Measurements from ENCODE around the gene RBFOX2. TPM values are rescaled to one million over a fixed set of nuclear protein-coding genes. Genes with fewer than 3 reads are reported as not detected.

RBFOX2 gene
- total RNA-seq, 1 experiment from 2014 or later, result 62.2 TPM

- in situ Hi-C loops (cut with HindIII; ENCODE audit: low sequenced_read_pairs), result no loop called here
- no peak for DNase-seq (ENCODE audit: low spot score)
Measured at GRCh38 chr22:35860087-35860733, 168.4 kb downstream of the RBFOX2 start.

GRCh38 chr22:35854334-35854733 lies 174.3 kb downstream of the RBFOX2 start:
- in situ Hi-C loops (cut with HindIII; ENCODE audit: low sequenced_read_pairs), result no loop called here

GRCh38 chr22:35852076-35852475 lies 176.5 kb downstream of the RBFOX2 start:
- in situ Hi-C loops (cut with HindIII; ENCODE audit: low sequenced_read_pairs), result no loop called here

More at GRCh38 chr22:35854334-35854733, 174.3 kb downstream of the RBFOX2 start:
- DNase-seq (ENCODE audit: low spot score), result no peak

GRCh38 chr22:35850831-35851230 lies 177.8 kb downstream of the RBFOX2 start:
- in situ Hi-C loops (cut with HindIII; ENCODE audit: low sequenced_read_pairs), result no loop called here
- no peak for DNase-seq (ENCODE audit: low spot score)

More at GRCh38 chr22:35852076-35852475, 176.5 kb downstream of the RBFOX2 start:
- no peak for DNase-seq (ENCODE audit: low spot score)

GRCh38 chr22:35846804-35847203 lies 181.8 kb downstream of the RBFOX2 start:
- in situ Hi-C loops (cut with HindIII; ENCODE audit: low sequenced_read_pairs), result no loop called here
- no peak for DNase-seq (ENCODE audit: low spot score)

- in situ Hi-C loops (cut with HindIII; ENCODE audit: low sequenced_read_pairs), result no loop called here
- no peak for DNase-seq (ENCODE audit: low spot score)
Measured at GRCh38 chr22:35844886-35845285, 183.7 kb downstream of the RBFOX2 start.

GRCh38 chr22:35842954-35843353 lies 185.7 kb downstream of the RBFOX2 start:
- DNase-seq (ENCODE audit: low spot score), result peak; percentile 69
- in situ Hi-C loops (cut with HindIII; ENCODE audit: low sequenced_read_pairs), result no loop called here

- in situ Hi-C loops (cut with HindIII; ENCODE audit: low sequenced_read_pairs), result no loop called here
- no peak for DNase-seq (ENCODE audit: low spot score)
Measured at GRCh38 chr22:35842519-35842913, 186.1 kb downstream of the RBFOX2 start.

GRCh38 chr22:35841907-35842518 lies 186.6 kb downstream of the RBFOX2 start:
- in situ Hi-C loops (cut with HindIII; ENCODE audit: low sequenced_read_pairs), result no loop called here
- no peak for DNase-seq (ENCODE audit: low spot score)

GRCh38 chr22:35840302-35840739 lies 188.3 kb downstream of the RBFOX2 start:
- in situ Hi-C loops (cut with HindIII; ENCODE audit: low sequenced_read_pairs), result no loop called here

GRCh38 chr22:35839841-35840301 lies 188.8 kb downstream of the RBFOX2 start:
- in situ Hi-C loops (cut with HindIII; ENCODE audit: low sequenced_read_pairs), result loop anchor here (5.0 kb wide), 1 partner anchor 43 kb away; no protein-coding TSS in a partner anchor
- DNase-seq (ENCODE audit: low spot score), result peak; percentile 75

More at GRCh38 chr22:35840302-35840739, 188.3 kb downstream of the RBFOX2 start:
- peak; percentile 97 for DNase-seq (ENCODE audit: low spot score)

GRCh38 chr22:35838855-35839576 lies 189.6 kb downstream of the RBFOX2 start:
- DNase-seq (ENCODE audit: low spot score), result peak; percentile 95
- in situ Hi-C loops (cut with HindIII; ENCODE audit: low sequenced_read_pairs), result loop anchor here (5.0 kb wide), 1 partner anchor 42 kb away; no protein-coding TSS in a partner anchor

- in situ Hi-C loops (cut with HindIII; ENCODE audit: low sequenced_read_pairs), result loop anchor here (5.0 kb wide), 1 partner anchor 40 kb away; no protein-coding TSS in a partner anchor
- DNase-seq (ENCODE audit: low spot score), result peak; percentile 35
Measured at GRCh38 chr22:35837101-35837727, 191.4 kb downstream of the RBFOX2 start.

- DNase-seq (ENCODE audit: low spot score), result peak; percentile 82
- in situ Hi-C loops (cut with HindIII; ENCODE audit: low sequenced_read_pairs), result loop anchor here (5.0 kb wide), 1 partner anchor 39 kb away; no protein-coding TSS in a partner anchor
Measured at GRCh38 chr22:35835998-35836691, 192.5 kb downstream of the RBFOX2 start.

GRCh38 chr22:35835267-35835997 lies 193.2 kb downstream of the RBFOX2 start:
- in situ Hi-C loops (cut with HindIII; ENCODE audit: low sequenced_read_pairs), result loop anchor here (5.0 kb wide), 1 partner anchor 38 kb away; no protein-coding TSS in a partner anchor

GRCh38 chr22:35834061-35834460 lies 194.6 kb downstream of the RBFOX2 start:
- DNase-seq (ENCODE audit: low spot score), result no peak

More at GRCh38 chr22:35835267-35835997, 193.2 kb downstream of the RBFOX2 start:
- DNase-seq (ENCODE audit: low spot score), result no peak

GRCh38 chr22:35830305-35830704 lies 198.3 kb downstream of the RBFOX2 start:
- in situ Hi-C loops (cut with HindIII; ENCODE audit: low sequenced_read_pairs), result no loop called here

More at GRCh38 chr22:35834061-35834460, 194.6 kb downstream of the RBFOX2 start:
- in situ Hi-C loops (cut with HindIII; ENCODE audit: low sequenced_read_pairs), result no loop called here

GRCh38 chr22:35824256-35824655 lies 204.4 kb downstream of the RBFOX2 start:
- in situ Hi-C loops (cut with HindIII; ENCODE audit: low sequenced_read_pairs), result no loop called here
- DNase-seq (ENCODE audit: low spot score), result no peak

More at GRCh38 chr22:35830305-35830704, 198.3 kb downstream of the RBFOX2 start:
- DNase-seq (ENCODE audit: low spot score), result no peak
